HepG2 (cell line): Measurements from ENCODE around the gene LIMCH1. TPM values are rescaled to one million over a fixed set of nuclear protein-coding genes. Genes with fewer than 3 reads are reported as not detected.

Source experiments
- ATAC-seq: fragments of 200-7000 bp; cut with Tn5 transposase; 3 replicates; pipeline ENCODE4 v1.9.1; 2020; ENCODE audit warnings: mild to moderate bottlenecking, moderate library complexity
- BruUV-seq: library from RNA; stranded (reverse); fragments of 400-500 nt; replicated peaks from 2 replicates; lab custom pipeline; 2021; lab: Mats Ljungman, UMichigan
- CTCF ChIA-PET: fragments of 300-600 bp; formaldehyde crosslinking; extraction: SDS; loops from one replicate; lab custom pipeline; 2021; ENCODE audit warnings: low total read pairs, inconsistent platforms, low intra/inter-chr PET ratio; lab: Yijun Ruan, JAX
- POLR2A ChIA-PET: fragments of 350-600 bp; sonication (Branson Sonifier 250); formaldehyde crosslinking; loops from one replicate; lab custom pipeline; 2020; ENCODE audit warnings: antibody characterized with exemption, inconsistent platforms; lab: Yijun Ruan, JAX
- DNase-seq: peaks from one replicate; pipeline ENCODE4 v3.0.0-alpha.2; 2015; ENCODE audit warnings: low spot score
- FAIRE-seq: peaks from 3 replicates; lab custom pipeline; 2011; peaks lifted over from hg19 to GRCh38; lab: Jason Lieb, UNC
- H2AFZ ChIP-seq: one replicate; pipeline ENCODE4 v1.6.1; 2011; ENCODE audit warnings: low read length, inconsistent platforms
- H3K27ac ChIP-seq: fragments of 300-600 bp; 3 replicates; pipeline ENCODE4 v1.8.0; 2011; ENCODE audit warnings: mixed run types, mild to moderate bottlenecking, mixed read lengths, low read length, inconsistent platforms; ENCODE audit not compliant: insufficient read depth; ENCODE audit errors: extremely low read length
- H3K27me3 ChIP-seq, 2 experiments: fragments of 200-600 bp in 1 of 2; 2 replicates in 1 of 2; 3 replicates in 1 of 2; pipeline versions ENCODE4 v1.6.0 to v1.8.0; 2011; ENCODE audit warnings: low read length in 2 of 2, mild to moderate bottlenecking in 2 of 2, moderate library complexity in 2 of 2, inconsistent platforms in 1 of 2; ENCODE audit not compliant: insufficient read depth in 2 of 2, control insufficient read depth in 1 of 2
- H3K36me3 ChIP-seq, 2 experiments: fragments of 200-600 bp in 1 of 2; replicated peaks in 1 of 2; 2 replicates in 1 of 2; 3 replicates in 1 of 2; pipeline versions ENCODE4 v1.5.1 to v1.8.0; 2011; ENCODE audit warnings: low read length in 2 of 2, inconsistent platforms in 1 of 2; ENCODE audit not compliant: insufficient read depth in 2 of 2, control insufficient read depth in 1 of 2
- H3K4me1 ChIP-seq: 2 replicates; pipeline ENCODE4 v1.5.1; 2012; ENCODE audit warnings: low read length, inconsistent platforms; ENCODE audit not compliant: insufficient read depth
- H3K4me2 ChIP-seq: 2 replicates; pipeline ENCODE4 v1.6.0; 2011; ENCODE audit warnings: low read depth, low read length, inconsistent platforms
- H3K4me3 ChIP-seq, 3 experiments: fragments of 200-600 bp in 1 of 3; sonication (generic), shearing (Covaris generic) in 1 of 3; replicated peaks in 1 of 3; 2 replicates each; pipeline ENCODE4 v1.5.1; 2011 to 2016; ENCODE audit warnings: low read length in 3 of 3, inconsistent platforms in 2 of 3, low read depth in 2 of 3, mild to moderate bottlenecking in 2 of 3, control low read depth in 1 of 3, mixed read lengths in 1 of 3; ENCODE audit not compliant: insufficient read depth in 1 of 3
- H3K79me2 ChIP-seq: one replicate; pipeline ENCODE4 v1.6.1; 2011; ENCODE audit warnings: low read length, inconsistent platforms; ENCODE audit not compliant: insufficient read depth
- H3K9ac ChIP-seq: 2 replicates; pipeline ENCODE4 v1.6.0; 2011; ENCODE audit warnings: mild to moderate bottlenecking, low read depth, low read length, inconsistent platforms; ENCODE audit not compliant: insufficient read depth
- H3K9me3 ChIP-seq: 2 replicates; pipeline ENCODE4 v1.5.1; 2012; ENCODE audit warnings: mild to moderate bottlenecking, low read length
- H4K20me1 ChIP-seq: 2 replicates; pipeline ENCODE4 v1.6.0; 2011; ENCODE audit warnings: inconsistent platforms, mild to moderate bottlenecking, low read length, moderate library complexity; ENCODE audit not compliant: insufficient read depth
- ATF7 ChIP-seq, 2 experiments: fragments of 450-650 bp in 1 of 2; sonication (generic) in 1 of 2; formaldehyde crosslinking in 1 of 2; IDR thresholded peaks; 2 replicates each; pipeline versions ENCODE4 v1.4.0 to v1.6.1; 2016 to 2020; ENCODE audit warnings: antibody characterized with exemption in 1 of 2, mild to moderate bottlenecking in 1 of 2, missing genetic modification reagents in 1 of 2
- CBX5 ChIP-seq: sonication (generic); formaldehyde crosslinking; IDR thresholded peaks from 2 replicates; pipeline ENCODE4 v1.4.0; 2020; ENCODE audit warnings: missing genetic modification reagents, borderline replicate concordance
- ELF3 ChIP-seq: IDR thresholded peaks from 2 replicates; pipeline ENCODE4 v1.6.1; 2016; ENCODE audit warnings: missing genetic modification reagents, missing compliant biosample characterization
- MAFK ChIP-seq, 2 experiments: IDR thresholded peaks in 1 of 2; conservative IDR thresholded peaks in 1 of 2; 2 replicates each; pipeline ENCODE4 v1.6.1; 2011; ENCODE audit warnings: improper control_type of control experiment in 2 of 2, low read length in 2 of 2
- NONO ChIP-seq, 2 experiments: fragments of 450-650 bp in 1 of 2; sonication (generic) in 1 of 2; formaldehyde crosslinking in 1 of 2; IDR thresholded peaks in 1 of 2; conservative IDR thresholded peaks in 1 of 2; 2 replicates each; pipeline versions ENCODE4 v1.6.1 to v1.8.0; 2017 to 2022; ENCODE audit warnings: mild to moderate bottlenecking in 1 of 2, missing genetic modification reagents in 1 of 2, moderate library complexity in 1 of 2
- ZNF776 ChIP-seq: sonication (generic); formaldehyde crosslinking; IDR thresholded peaks from 2 replicates; pipeline ENCODE4 v1.4.0; 2020; ENCODE audit warnings: mild to moderate bottlenecking, missing genetic modification reagents
- WGBS: methylation state at CpG from one replicate; pipeline ENCODE4 v1.1.6; 2017; ENCODE audit warnings: low lambda C conversion rate; 5-methylcytosine and 5-hydroxymethylcytosine counted together
- in situ Hi-C: cut with HindIII; loops from 2 replicates; pipeline ENCODE4 v1.10.0; 2017; ENCODE audit warnings: low pct_unique_long_range_greater_than_20kb; ENCODE audit not compliant: extremely low pct_ligation_motif_present
- intact Hi-C: fragments of 100-400 bp; cut with micrococcal nuclease; formaldehyde crosslinking; loops from one replicate; pipeline ENCODE4 v1.10.0; 2022; ENCODE audit not compliant: unreplicated experiment
- polyA plus RNA-seq, 8 experiments: library from polyadenylated mRNA; depleted of rRNA in 3 of 8; stranded (reverse) in 7 of 8; unstranded in 1 of 8; fragments of >200 nt; fragmentation: Illumina TruSeq in 4 of 8; extraction: Trizol in 4 of 8; gene quantifications; 2 replicates each; pipeline versions ENCODE4 v1.2.1 to v1.2.3, GENCODE V29; 2011 to 2016; ENCODE audit warnings: low read depth in 4 of 8, missing spikeins in 1 of 8, mixed read lengths in 1 of 8; ENCODE audit not compliant: insufficient read depth in 1 of 8
- total RNA-seq, 5 experiments: library from RNA; depleted of rRNA; stranded (reverse); fragments of >200 nt; fragmentation: Illumina TruSeq; extraction: Trizol; gene quantifications; 2 replicates each; pipeline ENCODE4 v1.2.3, GENCODE V29; 2016; ENCODE audit warnings: low read depth in 1 of 5

LIMCH1 gene
- total and polyA plus RNA-seq, 2 of the 13 experiments (the other 11 are each of a cell fraction or from before 2014, with no cell fraction given) = 0.04 TPM; not detected in 1

GRCh38 chr4:41652971-41653370 lies 115.0 kb downstream of the LIMCH1 start:
- 0% methylated on average over 1 of the region's 1 CpG for WGBS
- TF ChIP-seq ZNF776 = no peak
- TF ChIP-seq NONO (IDR thresholded peaks at IDR 0.05) = no peak
- TF ChIP-seq NONO (CRISPR knock-in tag; conservative IDR thresholded peaks at IDR 0.05) = no peak
- TF ChIP-seq ELF3 (CRISPR knock-in tag) = no peak
- TF ChIP-seq MAFK (conservative IDR thresholded peaks at IDR 0.05 in 1 of 2, IDR thresholded peaks at IDR 0.05 in 1 of 2; ENCODE audit: low read length in 2 of 2) = no peak
- in situ Hi-C loops (loop anchor here (5.0 kb wide), 1 partner anchor 366 kb away; no protein-coding TSS in a partner anchor), intact Hi-C loops (no loop called here)
- no peaks in the 10 kb centered on the region for H3K9me3 ChIP-seq
- H3K27me3 ChIP-seq = peaks cover 0 to 17% of the 10 kb centered on the region in 2 experiments; a peak in 3 of 5 replicates
- ChIA-PET CTCF (no interaction called here), POLR2A (no interaction called here)
- H3K79me2 ChIP-seq = no peaks in the 10 kb centered on the region
- FAIRE-seq (no peak), ATAC-seq (no peak), DNase-seq (no peak)
- BruUV-seq = no TSS peak
- H3K4me2 ChIP-seq = no peak overlapping the region
- no peaks in the 10 kb centered on the region for H3K36me3 ChIP-seq
- no peak overlapping the region for H2AFZ ChIP-seq
- H4K20me1 ChIP-seq = no peaks in the 10 kb centered on the region
- H3K27ac ChIP-seq = no peak overlapping the region
- H3K4me1 ChIP-seq = no peaks in the 10 kb centered on the region
- H3K4me3 ChIP-seq = no peak overlapping the region
- H3K9ac ChIP-seq = no peak overlapping the region

GRCh38 chr4:41653523-41653922 lies 115.6 kb downstream of the LIMCH1 start:
- no peaks in the 10 kb centered on the region for H3K79me2 ChIP-seq
- H3K36me3 ChIP-seq = no peaks in the 10 kb centered on the region
- no peak for ATAC-seq
- H3K27ac ChIP-seq = no peak overlapping the region
- WGBS = 7% methylated on average over 6 of the region's 6 CpGs
- H4K20me1 ChIP-seq = no peaks in the 10 kb centered on the region
- no peak for DNase-seq
- FAIRE-seq = no peak
- ChIA-PET POLR2A (no interaction called here), CTCF (no interaction called here)
- H3K9me3 ChIP-seq = no peaks in the 10 kb centered on the region
- in situ Hi-C loops = loop anchor here (5.0 kb wide), 1 partner anchor 366 kb away; no protein-coding TSS in a partner anchor
- no peak overlapping the region for H2AFZ ChIP-seq
- no peaks in the 10 kb centered on the region for H3K4me1 ChIP-seq
- H3K27me3 ChIP-seq = peaks cover 0 to 20% of the 10 kb centered on the region in 2 experiments; a peak in 3 of 5 replicates
- peak; percentile 68 for TF ChIP-seq ATF7 (IDR thresholded peaks at IDR 0.05)
- no peak for TF ChIP-seq ATF7 (CRISPR knock-in tag; IDR thresholded peaks at IDR 0.05)
- no peak for TF ChIP-seq CBX5 (CRISPR knock-in tag)
- no peak overlapping the region for H3K4me3 ChIP-seq
- H3K4me2 ChIP-seq = no peak overlapping the region
- no peak overlapping the region for H3K9ac ChIP-seq
- intact Hi-C loops = no loop called here
- BruUV-seq = no TSS peak
